HCT116 (cell line): ENCODE measurements around the gene UBE2O. TPM values are rescaled to one million over a fixed set of nuclear protein-coding genes. Genes with fewer than 3 reads are reported as not detected.

Source experiments
- ATAC-seq: fragments of 200-7000 bp; cut with Tn5 transposase; 2 replicates; pipeline ENCODE4 v1.9.1; 2020; ENCODE audit warnings: mild to moderate bottlenecking, moderate library complexity
- BruUV-seq: library from RNA; stranded (reverse); fragments of 400-500 nt; replicated peaks from 2 replicates; lab custom pipeline; 2021; lab: Mats Ljungman, UMichigan
- CTCF ChIA-PET: fragments of 300-600 bp; sonication (Branson Sonifier 250); formaldehyde crosslinking; loops from one replicate; lab custom pipeline; 2021; ENCODE audit warnings: antibody characterized with exemption; lab: Charles Lee
- POLR2A ChIA-PET: fragments of 300-600, 350-600 bp; sonication (Branson Sonifier 250); formaldehyde crosslinking; loops from one replicate; lab custom pipeline; 2021; ENCODE audit warnings: antibody characterized with exemption; lab: Charles Lee
- RAD21 ChIA-PET, 2 experiments: fragments of 300-600 bp; sonication (Branson Sonifier 250); formaldehyde crosslinking; loops; one replicate each; lab custom pipeline; 2023; ENCODE audit warnings: low total read pairs in 2 of 2; ENCODE audit not compliant: uncharacterized antibody in 2 of 2, unreplicated experiment in 2 of 2, low non-redundant PET in 1 of 2; lab: Charles Lee
- DNase-seq: peaks from one replicate; pipeline ENCODE4 v3.0.0-alpha.2; 2010; ENCODE audit warnings: low read depth, low spot score
- H2AFZ ChIP-seq: fragments of 200-600 bp; shearing (Covaris generic), sonication (generic); 2 replicates; pipeline ENCODE4 v1.6.1; 2017; ENCODE audit warnings: low read depth, mixed run types, mixed read lengths, antibody characterized with exemption, low read length; ENCODE audit not compliant: poor library complexity, severe bottlenecking
- H3K27ac ChIP-seq: 2 replicates; pipeline ENCODE4 v1.5.1; 2012; ENCODE audit warnings: low read depth, low read length
- H3K27me3 ChIP-seq: fragments of 200-600 bp; sonication (generic); 2 replicates; pipeline ENCODE4 v1.6.1; 2016; ENCODE audit warnings: mixed run types, low read length, mixed read lengths; ENCODE audit not compliant: insufficient read depth
- H3K36me3 ChIP-seq, 2 experiments: fragments of 200-500 bp in 1 of 2; fragments of 200-600 bp in 1 of 2; sonication (Bioruptor generic) in 1 of 2; sonication (generic) in 1 of 2; 2 replicates each; pipeline versions ENCODE4 v1.5.1 to v1.6.1; 2014 to 2016; ENCODE audit warnings: low read length in 2 of 2, inconsistent platforms in 1 of 2, mixed read lengths in 1 of 2, mixed run types in 1 of 2; ENCODE audit not compliant: insufficient read depth in 2 of 2, control insufficient read depth in 1 of 2
- H3K4me1 ChIP-seq, 2 experiments: fragments of 200-600 bp in 1 of 2; sonication (generic) in 1 of 2; 2 replicates each; pipeline versions ENCODE4 v1.5.1 to v1.6.1; 2012 to 2017; ENCODE audit warnings: low read length in 2 of 2, inconsistent platforms in 1 of 2, mild to moderate bottlenecking in 1 of 2, mixed read lengths in 1 of 2, mixed run types in 1 of 2, moderate library complexity in 1 of 2; ENCODE audit not compliant: insufficient read depth in 2 of 2, control insufficient read depth in 1 of 2
- H3K4me2 ChIP-seq: fragments of 200-600 bp; sonication (generic); 2 replicates; pipeline ENCODE4 v1.6.1; 2017; ENCODE audit warnings: mixed run types, low read length, mixed read lengths
- H3K4me3 ChIP-seq, 2 experiments: fragments of 200-600 bp in 1 of 2; sonication (generic) in 1 of 2; replicated peaks in 1 of 2; 2 replicates each; pipeline ENCODE4 v1.5.1; 2011 to 2016; ENCODE audit warnings: low read length in 2 of 2, control low read depth in 1 of 2, low read depth in 1 of 2, mild to moderate bottlenecking in 1 of 2, mixed read lengths in 1 of 2, mixed run types in 1 of 2
- H3K79me2 ChIP-seq: fragments of 200-600 bp; sonication (generic); 2 replicates; pipeline ENCODE4 v1.6.1; 2017; ENCODE audit warnings: mild to moderate bottlenecking, mixed run types, low read length, moderate library complexity, mixed read lengths; ENCODE audit not compliant: insufficient read depth
- H3K9ac ChIP-seq: fragments of 200-600 bp; sonication (generic); 2 replicates; pipeline ENCODE4 v1.6.1; 2016; ENCODE audit warnings: low read length, mixed read lengths
- H3K9me2 ChIP-seq: fragments of 200-600 bp; sonication (generic), shearing (Covaris generic); 2 replicates; pipeline ENCODE4 v1.6.1; 2017; ENCODE audit warnings: mixed run types, mild to moderate bottlenecking, moderate library complexity; ENCODE audit not compliant: insufficient read depth
- H3K9me3 ChIP-seq, 2 experiments: fragments of 200-500 bp in 1 of 2; fragments of 200-600 bp in 1 of 2; sonication (Bioruptor generic) in 1 of 2; sonication (generic) in 1 of 2; 2 replicates each; pipeline ENCODE4 v1.6.1; 2014 to 2017; ENCODE audit warnings: low read length in 2 of 2, mixed read lengths in 2 of 2, inconsistent platforms in 1 of 2, low read depth in 1 of 2, mild to moderate bottlenecking in 1 of 2, mixed run types in 1 of 2, moderate library complexity in 1 of 2; ENCODE audit not compliant: control insufficient read depth in 1 of 2, insufficient read depth in 1 of 2
- H4K20me1 ChIP-seq: fragments of 200-600 bp; sonication (generic), shearing (Covaris generic); 2 replicates; pipeline ENCODE4 v1.6.1; 2017; ENCODE audit warnings: mixed run types, mild to moderate bottlenecking, moderate library complexity; ENCODE audit not compliant: insufficient read depth
- CEBPB ChIP-seq: IDR thresholded peaks from 2 replicates; pipeline ENCODE4 v1.6.1; 2012; ENCODE audit warnings: low read depth
- EGR1 ChIP-seq: IDR thresholded peaks from 2 replicates; pipeline ENCODE4 v1.6.1; 2012; ENCODE audit warnings: low read depth
- EZH2 ChIP-seq: fragments of 200-600 bp; sonication (generic); IDR thresholded peaks from 2 replicates; pipeline ENCODE4 v1.6.1; 2017; ENCODE audit warnings: antibody characterized with exemption, mixed run types
- EZH2phosphoT487 ChIP-seq: fragments of 200-600 bp; IDR thresholded peaks from 2 replicates; pipeline ENCODE4 v1.6.1; 2018; ENCODE audit warnings: antibody characterized with exemption, borderline replicate concordance
- FOSL1 ChIP-seq: IDR thresholded peaks from 2 replicates; pipeline ENCODE4 v1.6.1; 2012; ENCODE audit warnings: low read depth
- MAX ChIP-seq: IDR thresholded peaks from 2 replicates; pipeline ENCODE4 v1.6.1; 2012
- POLR2AphosphoS5 ChIP-seq: IDR thresholded peaks from 2 replicates; pipeline ENCODE4 v1.6.1; 2011; ENCODE audit warnings: mild to moderate bottlenecking, low read depth, low read length, moderate library complexity
- RAD21 ChIP-seq: IDR thresholded peaks from 2 replicates; pipeline ENCODE4 v1.6.1; 2012; ENCODE audit warnings: low read depth, mild to moderate bottlenecking
- REST ChIP-seq: IDR thresholded peaks from 2 replicates; pipeline ENCODE4 v1.6.1; 2012; ENCODE audit warnings: low read depth
- SIN3A ChIP-seq: IDR thresholded peaks from 2 replicates; pipeline ENCODE4 v1.6.1; 2012; ENCODE audit warnings: low read depth
- SRF ChIP-seq: IDR thresholded peaks from 2 replicates; pipeline ENCODE4 v1.6.1; 2012; ENCODE audit warnings: low read depth
- TCF7L2 ChIP-seq: IDR thresholded peaks from 2 replicates; pipeline ENCODE4 v1.7.0; 2011; ENCODE audit warnings: borderline replicate concordance, inconsistent platforms; ENCODE audit not compliant: insufficient read depth, insufficient read length; ENCODE audit errors: extremely low read depth
- ZNF274 ChIP-seq: fragments of 200-500 bp; sonication (Bioruptor generic); IDR thresholded peaks from 2 replicates; pipeline ENCODE4 v1.6.1; 2014; ENCODE audit warnings: mild to moderate bottlenecking, low read depth, low read length, inconsistent platforms
- intact Hi-C: fragments of 100-400 bp; cut with micrococcal nuclease; formaldehyde crosslinking; loops from 2 replicates; pipeline ENCODE4 v1.10.0; 2022
- total RNA-seq: library from RNA; stranded (reverse); gene quantifications from one replicate; pipeline ENCODE4 v1.2.1, GENCODE V29; 2021; ENCODE audit not compliant: unreplicated experiment
- TF ChIP-seq, protein P1 (sequence below), 3 experiments: fragments of 200-600 bp in 1 of 3; sonication (generic) in 1 of 3; IDR thresholded peaks in 2 of 3; conservative IDR thresholded peaks in 1 of 3; 2 replicates each; pipeline ENCODE4 v1.5.1; 2012 to 2017; ENCODE audit warnings: low read depth in 2 of 3, low read length in 2 of 3, antibody characterized with exemption in 1 of 3, borderline replicate concordance in 1 of 3, control low read depth in 1 of 3, mild to moderate bottlenecking in 1 of 3, mixed read lengths in 1 of 3, mixed run types in 1 of 3, moderate library complexity in 1 of 3; ENCODE audit not compliant: insufficient read depth in 1 of 3
- TF ChIP-seq, protein P2 (sequence below): IDR thresholded peaks from 2 replicates; pipeline ENCODE4 v1.6.1; 2012

The UBE2O gene
- total RNA-seq, 1 experiment from 2014 or later: 59.1 TPM

DNA sequence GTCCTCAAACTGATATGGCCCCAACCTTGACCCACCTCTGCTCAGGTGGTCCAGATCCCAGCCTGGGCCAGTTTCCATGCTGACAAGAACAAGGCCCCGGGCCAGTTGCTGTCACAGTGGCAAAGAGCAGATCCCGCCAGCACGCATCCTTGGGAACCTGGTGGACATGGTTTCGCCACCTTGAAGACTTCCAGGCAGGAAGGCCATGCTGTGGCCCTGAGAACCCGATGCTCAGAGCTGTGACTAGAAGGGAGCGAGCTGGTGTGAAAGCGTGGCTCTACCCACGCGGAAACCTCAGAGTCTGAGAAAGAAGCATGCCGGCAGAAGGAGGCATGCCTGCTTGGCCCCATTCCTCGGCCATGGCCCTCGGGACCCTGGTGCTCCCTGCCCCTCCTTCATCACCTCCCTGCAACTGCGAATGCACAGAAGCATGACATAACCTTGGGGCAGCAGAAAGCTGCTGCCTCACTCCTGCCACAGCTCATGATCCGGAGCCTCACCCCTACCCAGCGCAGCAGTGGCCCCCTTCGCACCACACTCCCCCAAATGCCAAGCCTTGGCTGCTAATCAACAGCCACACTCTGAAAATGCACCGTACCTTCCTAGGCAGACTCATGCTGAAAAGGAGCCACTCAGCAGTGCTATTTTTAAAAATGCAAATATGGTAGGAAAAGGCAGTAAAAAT, 33.2 kb downstream of the UBE2O start:
- Histone ChIP-seq H4K20me1 (peaks cover 4% of the 10 kb centered on the region; the same call in 1 of the 2 replicates), H3K36me3 (peaks cover 0 to 4% of the 10 kb centered on the region in 2 experiments; a peak in 1 of 4 replicates), H3K4me2 (no peak overlapping the region), H3K27me3 (no peaks in the 10 kb centered on the region), H3K79me2 (peaks cover 88% of the 10 kb centered on the region), H3K9ac (no peak overlapping the region), H3K4me3 (no peak overlapping the region), H3K4me1 (peaks cover 0 to 4% of the 10 kb centered on the region in 2 experiments; a peak in 1 of 4 replicates), H2AFZ (no peak overlapping the region), H3K9me3 (no peaks in the 10 kb centered on the region), H3K27ac (no peak overlapping the region; the same call in 1 of the 2 replicates), H3K9me2 (no peaks in the 10 kb centered on the region)
- TF ChIP-seq TCF7L2 (no peak), ZNF274 (no peak), RAD21 (no peak), EGR1 (no peak), EZH2 (no peak), REST (no peak), POLR2AphosphoS5 (no peak), EZH2phosphoT487 (no peak), CEBPB (no peak), SRF (no peak), FOSL1 (no peak), SIN3A (no peak), MAX (no peak)
- TF ChIP-seq, protein P1, sequence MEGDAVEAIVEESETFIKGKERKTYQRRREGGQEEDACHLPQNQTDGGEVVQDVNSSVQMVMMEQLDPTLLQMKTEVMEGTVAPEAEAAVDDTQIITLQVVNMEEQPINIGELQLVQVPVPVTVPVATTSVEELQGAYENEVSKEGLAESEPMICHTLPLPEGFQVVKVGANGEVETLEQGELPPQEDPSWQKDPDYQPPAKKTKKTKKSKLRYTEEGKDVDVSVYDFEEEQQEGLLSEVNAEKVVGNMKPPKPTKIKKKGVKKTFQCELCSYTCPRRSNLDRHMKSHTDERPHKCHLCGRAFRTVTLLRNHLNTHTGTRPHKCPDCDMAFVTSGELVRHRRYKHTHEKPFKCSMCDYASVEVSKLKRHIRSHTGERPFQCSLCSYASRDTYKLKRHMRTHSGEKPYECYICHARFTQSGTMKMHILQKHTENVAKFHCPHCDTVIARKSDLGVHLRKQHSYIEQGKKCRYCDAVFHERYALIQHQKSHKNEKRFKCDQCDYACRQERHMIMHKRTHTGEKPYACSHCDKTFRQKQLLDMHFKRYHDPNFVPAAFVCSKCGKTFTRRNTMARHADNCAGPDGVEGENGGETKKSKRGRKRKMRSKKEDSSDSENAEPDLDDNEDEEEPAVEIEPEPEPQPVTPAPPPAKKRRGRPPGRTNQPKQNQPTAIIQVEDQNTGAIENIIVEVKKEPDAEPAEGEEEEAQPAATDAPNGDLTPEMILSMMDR (IDR thresholded peaks at IDR 0.05 in 2 of 3, conservative IDR thresholded peaks at IDR 0.05 in 1 of 3; ENCODE audit: borderline replicate concordance in 1 of 3, insufficient read depth in 1 of 3, low read depth in 2 of 3, low read length in 2 of 3): no peak
- TF ChIP-seq, protein P2, sequence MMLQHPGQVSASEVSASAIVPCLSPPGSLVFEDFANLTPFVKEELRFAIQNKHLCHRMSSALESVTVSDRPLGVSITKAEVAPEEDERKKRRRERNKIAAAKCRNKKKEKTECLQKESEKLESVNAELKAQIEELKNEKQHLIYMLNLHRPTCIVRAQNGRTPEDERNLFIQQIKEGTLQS: no peak
- ATAC-seq (no peak), DNase-seq (no peak)
- ChIA-PET RAD21 (no interaction called here), CTCF (no interaction called here), POLR2A (no interaction called here)
- intact Hi-C loops: no loop called here
- no TSS peak for BruUV-seq
